Lower leg skin (tissue), 3 donors: ENCODE measurements around the gene ZAR1L.

Source experiments
- POLR2A ChIP-seq, 2 donors: fragments of 450-650 bp; IDR thresholded peaks; one replicate each; pipeline ENCODE4 v1.6.1; 2016 to 2017; ENCODE audit warnings: antibody characterized with exemption in 2 of 2, mild to moderate bottlenecking in 1 of 2, moderate library complexity in 1 of 2
- TF ChIP-seq, protein P1 (sequence below), 3 donors: fragments of 450-650 bp; IDR thresholded peaks; one replicate each; pipeline ENCODE4 v1.5.1; 2016; ENCODE audit warnings: antibody characterized with exemption in 3 of 3, mild to moderate bottlenecking in 3 of 3, moderate library complexity in 2 of 3

DNA sequence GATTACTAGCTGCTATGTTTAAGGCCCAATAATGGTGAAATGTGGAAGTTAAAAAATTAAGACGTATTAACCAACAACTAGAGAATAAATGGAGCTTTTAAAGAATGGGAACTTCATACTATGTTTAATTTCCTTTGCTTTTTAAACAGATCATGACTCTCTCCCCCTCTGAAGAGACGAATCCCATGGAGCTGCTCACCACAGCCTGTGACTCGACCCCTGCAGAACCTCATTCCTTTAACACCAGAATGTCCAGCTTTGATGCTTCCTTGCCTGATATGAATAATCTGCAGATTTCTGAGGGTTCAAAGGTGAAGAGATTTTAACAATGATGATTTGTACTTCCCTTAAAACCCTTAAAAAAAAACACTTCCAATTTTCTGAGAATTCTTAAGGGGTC, 53.0 kb downstream of the ZAR1L start:
- TF ChIP-seq, protein P1, sequence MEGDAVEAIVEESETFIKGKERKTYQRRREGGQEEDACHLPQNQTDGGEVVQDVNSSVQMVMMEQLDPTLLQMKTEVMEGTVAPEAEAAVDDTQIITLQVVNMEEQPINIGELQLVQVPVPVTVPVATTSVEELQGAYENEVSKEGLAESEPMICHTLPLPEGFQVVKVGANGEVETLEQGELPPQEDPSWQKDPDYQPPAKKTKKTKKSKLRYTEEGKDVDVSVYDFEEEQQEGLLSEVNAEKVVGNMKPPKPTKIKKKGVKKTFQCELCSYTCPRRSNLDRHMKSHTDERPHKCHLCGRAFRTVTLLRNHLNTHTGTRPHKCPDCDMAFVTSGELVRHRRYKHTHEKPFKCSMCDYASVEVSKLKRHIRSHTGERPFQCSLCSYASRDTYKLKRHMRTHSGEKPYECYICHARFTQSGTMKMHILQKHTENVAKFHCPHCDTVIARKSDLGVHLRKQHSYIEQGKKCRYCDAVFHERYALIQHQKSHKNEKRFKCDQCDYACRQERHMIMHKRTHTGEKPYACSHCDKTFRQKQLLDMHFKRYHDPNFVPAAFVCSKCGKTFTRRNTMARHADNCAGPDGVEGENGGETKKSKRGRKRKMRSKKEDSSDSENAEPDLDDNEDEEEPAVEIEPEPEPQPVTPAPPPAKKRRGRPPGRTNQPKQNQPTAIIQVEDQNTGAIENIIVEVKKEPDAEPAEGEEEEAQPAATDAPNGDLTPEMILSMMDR (IDR thresholded peaks at IDR 0.05), result no peak
- TF ChIP-seq POLR2A (IDR thresholded peaks at IDR 0.05), result no peak
